Ovary (tissue), 3 donors: Measurements from ENCODE around the gene FTMT.

Source experiments
- CTCF ChIP-seq, 3 donors: fragments of 450-650 bp in 2 of 3; fragments of 200-600 bp in 1 of 3; IDR thresholded peaks; one replicate each; pipeline versions ENCODE4 v1.5.1 to v1.8.0; 2016 to 2022; ENCODE audit warnings: antibody characterized with exemption in 3 of 3, mild to moderate bottlenecking in 1 of 3
- POLR2A ChIP-seq: fragments of 450-650 bp; IDR thresholded peaks from one replicate; pipeline ENCODE4 v1.6.1; 2017; ENCODE audit warnings: antibody characterized with exemption, mild to moderate bottlenecking, moderate library complexity
- donor health status: DM: no; HTN: no; CAD: no.

GRCh38 chr5:121863753-121864285, 12.1 kb downstream of the FTMT start:
- TF ChIP-seq POLR2A (no peak), CTCF (IDR thresholded peaks at IDR 0.05) (no peak)
